MCF 10A (cell line): ENCODE data around the gene STOX2. TPM values are rescaled to one million over a fixed set of nuclear protein-coding genes. Genes with fewer than 3 reads are reported as not detected.

Experiments
- BruUV-seq: library from RNA; stranded (reverse); fragments of 400-500 nt; replicated peaks from 2 replicates; lab custom pipeline; 2021; lab: Mats Ljungman, UMichigan
- CTCF ChIA-PET: fragments of 300-600 bp; sonication (Branson Sonifier 250); formaldehyde crosslinking; extraction: SDS; loops from one replicate; lab custom pipeline; 2021; ENCODE audit warnings: antibody characterized with exemption, inconsistent platforms; lab: Yijun Ruan, JAX
- POLR2A ChIA-PET: fragments of 300-600, 350-650 bp; sonication (Branson Sonifier 250); formaldehyde crosslinking; extraction: SDS; loops from one replicate; lab custom pipeline; 2020; ENCODE audit warnings: antibody characterized with exemption, inconsistent platforms; lab: Yijun Ruan, JAX
- DNase-seq: peaks from one replicate; pipeline ENCODE4 v3.0.0-alpha.2; 2018; ENCODE audit not compliant: unreplicated experiment
- H3K27ac Mint-ChIP-seq: one replicate; pipeline ENCODE4 v1.8.0; 2022; ENCODE audit warnings: mild to moderate bottlenecking, low read depth, mixed read lengths; ENCODE audit not compliant: unreplicated experiment
- H3K27me3 Mint-ChIP-seq: one replicate; pipeline ENCODE4 v1.8.0; 2022; ENCODE audit warnings: mixed read lengths; ENCODE audit not compliant: insufficient read depth, unreplicated experiment
- H3K36me3 Mint-ChIP-seq: one replicate; pipeline ENCODE4 v1.8.0; 2022; ENCODE audit warnings: mild to moderate bottlenecking, moderate library complexity, mixed read lengths; ENCODE audit not compliant: insufficient read depth, unreplicated experiment
- H3K4me1 Mint-ChIP-seq: one replicate; pipeline ENCODE4 v1.8.0; 2022; ENCODE audit warnings: mixed read lengths; ENCODE audit not compliant: insufficient read depth, unreplicated experiment
- H3K4me3 Mint-ChIP-seq: one replicate; pipeline ENCODE4 v1.8.0; 2022; ENCODE audit warnings: mild to moderate bottlenecking, moderate library complexity, mixed read lengths; ENCODE audit not compliant: unreplicated experiment
- H3K9me3 Mint-ChIP-seq: one replicate; pipeline ENCODE4 v1.8.0; 2022; ENCODE audit warnings: mixed read lengths; ENCODE audit not compliant: unreplicated experiment
- CTCF ChIP-seq: fragments of 200-600 bp; IDR thresholded peaks from one replicate; pipeline ENCODE4 v1.8.0; 2022; ENCODE audit warnings: antibody characterized with exemption, mild to moderate bottlenecking; ENCODE audit not compliant: unreplicated experiment
- intact Hi-C: fragments of 100-400 bp; cut with micrococcal nuclease; formaldehyde crosslinking; loops from 2 replicates; pipeline ENCODE4 v1.14.1; 2022
- total RNA-seq: library from RNA; stranded (reverse); gene quantifications from 2 replicates; pipeline ENCODE4 v1.2.3, GENCODE V29; 2022

Gene STOX2
- total RNA-seq, 1 experiment from 2014 or later = 1.1 TPM

GRCh38 chr4:183986291-183986970, 81.3 kb downstream of the STOX2 start:
- intact Hi-C loops = no loop called here
- ChIA-PET POLR2A (interaction anchor here (1.3 to 1.8 kb wide), 4 partner anchors 30 to 828 kb away, joined by 5 to 6 read pairs (median 6); no protein-coding TSS in a partner anchor), CTCF (interaction anchor here (1.1 kb wide), 1 partner anchor 35 kb away, joined by 4 read pairs; no protein-coding TSS in a partner anchor)
- no peaks in the 10 kb centered on the region for H3K9me3 Mint-ChIP-seq
- H3K27me3 Mint-ChIP-seq = no peaks in the 10 kb centered on the region
- no peak overlapping the region for H3K27ac Mint-ChIP-seq
- BruUV-seq = no TSS peak
- H3K36me3 Mint-ChIP-seq = no peaks in the 10 kb centered on the region
- no peak for DNase-seq
- H3K4me3 Mint-ChIP-seq = no peak overlapping the region
- TF ChIP-seq CTCF = no peak
- H3K4me1 Mint-ChIP-seq = peaks cover 12% of the 10 kb centered on the region

GRCh38 chr4:183986971-183987946, 82.2 kb downstream of the STOX2 start:
- ChIA-PET CTCF (interaction anchor here (0.6 to 1.1 kb wide), 5 partner anchors 21 to 147 kb away, joined by 3 to 6 read pairs (median 4); no protein-coding TSS in a partner anchor), POLR2A (interaction anchor here (0.7 to 1.8 kb wide), 23 partner anchors 8 to 858 kb away, joined by 3 to 11 read pairs (median 4); partner anchors contain the start of gene STOX2)
- intact Hi-C loops = no loop called here
- no peak for TF ChIP-seq CTCF
- H3K36me3 Mint-ChIP-seq = no peaks in the 10 kb centered on the region
- no peaks in the 10 kb centered on the region for H3K27me3 Mint-ChIP-seq
- no TSS peak for BruUV-seq
- H3K9me3 Mint-ChIP-seq = no peaks in the 10 kb centered on the region
- DNase-seq = peak; percentile 92
- H3K4me3 Mint-ChIP-seq = no peak overlapping the region
- no peak overlapping the region for H3K27ac Mint-ChIP-seq
- H3K4me1 Mint-ChIP-seq = peaks cover 12% of the 10 kb centered on the region

- no peak overlapping the region for H3K27ac Mint-ChIP-seq
- CTCF ChIA-PET = interaction anchor here (0.5 to 0.8 kb wide), 6 partner anchors 11 to 148 kb away, joined by 3 to 5 read pairs (median 3); no protein-coding TSS in a partner anchor
- H3K27me3 Mint-ChIP-seq = no peaks in the 10 kb centered on the region
These were observed 82.9 kb downstream of the STOX2 start for GRCh38 chr4:183987987-183988392.

More at GRCh38 chr4:183987987-183988392, 82.9 kb downstream of the STOX2 start:
- no peak overlapping the region for H3K4me3 Mint-ChIP-seq
- no TSS peak for BruUV-seq
- TF ChIP-seq CTCF = no peak
- no peaks in the 10 kb centered on the region for H3K9me3 Mint-ChIP-seq
- no peaks in the 10 kb centered on the region for H3K36me3 Mint-ChIP-seq
- POLR2A ChIA-PET = interaction anchor here (0.5 to 1.8 kb wide), 24 partner anchors 8 to 858 kb away, joined by 3 to 11 read pairs (median 3); partner anchors contain the start of gene STOX2
- H3K4me1 Mint-ChIP-seq = peaks cover 12% of the 10 kb centered on the region
- peak; percentile 92 for DNase-seq
- intact Hi-C loops = no loop called here
